Mononuclear cell (primary cell): Measurements from ENCODE around the gene RGS10. TPM values are rescaled to one million over a fixed set of nuclear protein-coding genes. Genes with fewer than 3 reads are reported as not detected.

Experiments used
- H3K27me3 ChIP-seq: 2 replicates; pipeline ENCODE4 v1.6.0; 2011; ENCODE audit warnings: low read length, control low read depth; ENCODE audit not compliant: insufficient read depth
- H3K4me1 ChIP-seq: 2 replicates; pipeline ENCODE4 v1.5.1; 2011; ENCODE audit warnings: mild to moderate bottlenecking, low read length, control low read depth; ENCODE audit not compliant: insufficient read depth
- H3K4me3 ChIP-seq: 2 replicates; pipeline ENCODE4 v1.5.1; 2011; ENCODE audit warnings: mild to moderate bottlenecking, low read length, moderate library complexity
- H3K9me3 ChIP-seq: 2 replicates; pipeline ENCODE4 v1.5.1; 2011; ENCODE audit warnings: low read depth, mild to moderate bottlenecking, control low read depth, low read length
- total RNA-seq: library from RNA; depleted of rRNA; stranded (reverse); fragments of >200 nt; gene quantifications from one replicate; pipeline ENCODE4 v1.2.3, GENCODE V29; 2012

The RGS10 gene
- total RNA-seq, 1 donor: 181 TPM

DNA sequence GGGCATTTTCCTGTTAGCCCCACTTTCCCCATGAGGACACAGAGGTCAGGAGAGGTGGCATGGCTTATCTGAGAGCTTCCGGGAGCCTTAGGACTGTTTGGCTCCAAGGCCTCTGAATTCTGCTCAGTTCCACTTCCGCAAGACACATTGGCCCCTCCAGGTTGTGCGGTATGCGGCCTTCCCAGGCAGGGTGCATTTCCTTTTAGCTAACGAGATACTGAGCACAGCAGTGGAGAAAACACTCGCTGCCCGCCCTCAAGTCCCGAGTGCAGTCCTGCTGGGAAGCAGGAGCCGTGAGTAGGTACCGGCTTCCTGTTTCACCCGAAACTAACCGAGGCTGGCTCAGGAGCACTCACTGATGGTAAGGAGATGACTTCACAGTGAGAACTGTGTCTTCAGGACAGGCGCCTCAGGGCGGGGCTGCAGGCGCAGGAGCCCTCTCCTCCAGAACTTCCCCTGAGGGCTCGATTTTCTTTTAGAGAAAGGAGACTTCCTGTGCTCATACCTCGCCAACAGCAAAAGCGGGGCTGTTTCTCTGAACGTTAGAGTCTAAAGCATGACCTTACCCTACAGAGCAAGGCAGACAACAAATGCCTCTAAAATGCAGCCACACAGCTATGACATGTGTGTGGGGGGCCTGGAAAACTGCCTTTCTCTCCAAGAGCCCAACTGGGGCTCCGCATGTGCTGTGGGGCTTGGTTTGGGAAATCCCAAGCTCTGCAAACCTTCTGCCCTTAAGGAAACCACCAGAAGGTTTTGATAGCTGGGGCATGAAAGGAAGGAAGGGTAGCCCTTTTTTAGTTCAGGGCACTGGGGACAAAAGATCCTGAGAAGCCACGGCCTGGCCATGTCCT lies 25.9 kb downstream of the RGS10 start:
- Histone ChIP-seq H3K9me3 (no peaks in the 10 kb centered on the region), H3K4me1 (peaks cover 36% of the 10 kb centered on the region), H3K27me3 (no peaks in the 10 kb centered on the region), H3K4me3 (no peak overlapping the region)

DNA sequence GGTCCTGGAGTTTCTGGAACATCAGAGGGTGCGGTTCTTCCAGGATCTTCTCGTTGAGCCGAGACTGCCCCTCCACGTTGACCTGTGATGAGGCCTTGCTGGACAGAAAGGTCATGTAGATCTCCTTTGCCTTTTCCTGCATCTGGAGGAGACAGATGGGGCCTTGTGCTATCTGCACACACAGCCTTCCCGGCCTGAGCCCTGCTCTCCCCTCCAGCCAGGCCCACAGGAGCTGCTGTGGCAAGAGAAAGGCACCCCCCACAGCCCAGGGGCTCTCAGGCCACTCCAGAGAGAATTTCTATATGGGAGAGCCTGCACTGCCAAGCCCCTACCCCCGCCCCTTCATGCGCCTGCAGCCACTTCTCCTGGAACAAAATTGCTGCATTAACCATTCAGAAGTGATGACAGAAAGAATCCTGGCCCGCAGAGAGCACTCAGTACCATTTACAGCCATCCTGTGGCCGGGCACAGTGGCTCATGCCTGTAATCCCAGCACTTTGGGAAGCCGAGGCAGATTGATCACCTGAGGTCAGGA lies 26.9 kb downstream of the RGS10 start:
- H3K9me3 ChIP-seq: no peaks in the 10 kb centered on the region
- peaks cover 36% of the 10 kb centered on the region for H3K4me1 ChIP-seq
- no peaks in the 10 kb centered on the region for H3K27me3 ChIP-seq
- no peak overlapping the region for H3K4me3 ChIP-seq

DNA sequence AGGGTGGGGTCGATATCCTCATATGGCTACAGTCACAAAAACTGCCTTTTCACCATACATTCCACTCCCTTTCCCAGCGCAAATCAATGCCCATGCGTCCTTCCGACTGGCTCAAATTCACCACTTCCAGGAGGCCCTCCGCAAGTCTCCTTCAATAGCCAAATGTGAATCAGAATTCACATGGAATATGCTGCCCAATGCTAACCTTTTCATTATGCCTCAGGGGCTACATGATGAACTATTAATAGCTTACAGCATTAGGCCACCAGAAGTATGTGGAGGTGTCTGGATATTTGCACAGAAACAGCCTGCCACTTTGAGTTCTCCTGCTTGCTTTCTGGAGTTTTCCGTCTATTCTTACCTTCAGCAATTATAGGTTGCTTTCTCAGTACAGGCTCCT lies 27.7 kb downstream of the RGS10 start:
- no peak overlapping the region for H3K4me3 ChIP-seq
- H3K9me3 ChIP-seq: no peaks in the 10 kb centered on the region
- H3K27me3 ChIP-seq: no peaks in the 10 kb centered on the region
- peaks cover 36% of the 10 kb centered on the region for H3K4me1 ChIP-seq

DNA sequence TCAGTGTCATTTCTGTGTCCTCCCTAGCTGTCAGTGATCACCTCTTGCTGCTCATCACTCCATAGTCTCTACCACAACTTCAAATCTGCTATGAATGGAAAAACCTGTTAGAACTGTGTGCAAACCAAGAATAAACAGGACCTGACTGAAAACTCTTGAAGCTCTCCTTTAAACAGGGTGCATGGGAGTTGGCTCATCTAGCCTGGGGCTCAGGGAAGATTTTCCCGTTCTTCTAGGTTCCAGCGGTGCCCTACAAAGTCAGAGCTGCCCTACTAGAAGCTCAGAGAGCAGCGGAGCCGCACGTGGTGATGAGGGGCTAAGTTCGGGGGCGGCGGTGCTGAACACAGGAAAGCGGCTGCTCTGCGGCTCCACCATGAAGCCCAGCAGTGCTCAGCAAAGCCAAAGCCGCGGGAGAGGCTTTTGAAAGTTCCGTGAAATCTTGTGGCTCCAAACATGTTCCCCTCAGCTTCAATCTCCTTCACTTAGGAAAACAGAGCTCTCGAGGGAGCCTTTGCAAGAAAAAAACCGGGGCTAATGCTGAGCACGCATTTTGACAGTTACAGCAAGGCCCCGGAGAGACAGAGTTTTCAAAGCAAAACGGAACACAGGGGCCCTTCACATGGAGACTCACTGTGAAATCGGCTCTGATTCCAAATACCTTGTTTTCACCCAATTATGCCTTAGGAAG lies 30.5 kb downstream of the RGS10 start:
- H3K9me3 ChIP-seq: no peaks in the 10 kb centered on the region
- peaks cover 16% of the 10 kb centered on the region for H3K4me1 ChIP-seq
- H3K4me3 ChIP-seq: no peak overlapping the region
- no peaks in the 10 kb centered on the region for H3K27me3 ChIP-seq

DNA sequence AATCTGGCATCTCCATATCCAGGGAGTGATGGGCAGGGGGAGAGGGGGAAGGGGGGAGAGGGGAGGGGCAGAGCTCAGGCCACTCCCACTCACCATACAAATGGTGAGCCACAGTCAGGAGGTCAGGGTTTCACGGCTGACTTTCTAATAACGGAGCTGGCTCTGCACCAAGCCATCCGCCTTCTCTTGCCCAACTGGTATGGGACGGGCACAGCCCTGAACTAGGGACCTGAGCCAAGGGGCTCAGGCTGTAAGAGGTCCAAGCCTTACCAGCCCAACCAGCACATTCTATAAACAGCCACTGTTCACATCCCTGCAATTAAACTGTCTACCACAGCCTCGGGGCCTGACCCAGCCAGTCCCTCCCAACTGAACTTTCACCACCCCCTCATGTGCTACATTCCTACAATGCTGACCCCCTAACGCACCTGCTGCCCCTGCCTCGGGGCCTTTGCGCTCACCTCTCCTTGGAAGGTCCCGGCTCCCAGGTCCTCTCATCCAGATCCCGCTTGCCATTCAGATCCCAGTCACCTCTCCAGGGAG lies 32.5 kb downstream of the RGS10 start:
- H3K4me1 ChIP-seq: peaks cover 11% of the 10 kb centered on the region
- no peaks in the 10 kb centered on the region for H3K27me3 ChIP-seq
- no peaks in the 10 kb centered on the region for H3K9me3 ChIP-seq
- H3K4me3 ChIP-seq: no peak overlapping the region

DNA sequence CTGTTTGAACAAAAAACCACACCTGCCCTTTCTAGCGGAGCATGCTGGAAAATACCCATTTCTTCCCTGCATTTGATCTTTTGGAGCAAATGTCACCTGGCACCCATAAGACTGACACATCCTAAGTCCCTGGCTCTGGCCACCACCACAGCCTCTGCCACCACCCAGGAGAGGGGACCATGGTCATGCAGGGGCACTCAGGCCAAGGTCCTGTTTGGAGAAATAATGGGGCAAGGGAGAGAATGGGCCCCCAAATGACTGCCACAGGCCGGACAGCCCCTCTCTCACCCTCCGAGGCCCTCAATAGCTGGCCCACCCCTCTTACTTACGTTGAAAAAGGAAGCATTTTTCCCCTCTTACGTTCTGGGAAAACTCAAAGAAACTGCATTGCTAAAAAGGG lies 35.4 kb downstream of the RGS10 start:
- H3K27me3 ChIP-seq: no peaks in the 10 kb centered on the region
- H3K4me3 ChIP-seq: no peak overlapping the region
- no peaks in the 10 kb centered on the region for H3K9me3 ChIP-seq
- peaks cover 31% of the 10 kb centered on the region for H3K4me1 ChIP-seq

DNA sequence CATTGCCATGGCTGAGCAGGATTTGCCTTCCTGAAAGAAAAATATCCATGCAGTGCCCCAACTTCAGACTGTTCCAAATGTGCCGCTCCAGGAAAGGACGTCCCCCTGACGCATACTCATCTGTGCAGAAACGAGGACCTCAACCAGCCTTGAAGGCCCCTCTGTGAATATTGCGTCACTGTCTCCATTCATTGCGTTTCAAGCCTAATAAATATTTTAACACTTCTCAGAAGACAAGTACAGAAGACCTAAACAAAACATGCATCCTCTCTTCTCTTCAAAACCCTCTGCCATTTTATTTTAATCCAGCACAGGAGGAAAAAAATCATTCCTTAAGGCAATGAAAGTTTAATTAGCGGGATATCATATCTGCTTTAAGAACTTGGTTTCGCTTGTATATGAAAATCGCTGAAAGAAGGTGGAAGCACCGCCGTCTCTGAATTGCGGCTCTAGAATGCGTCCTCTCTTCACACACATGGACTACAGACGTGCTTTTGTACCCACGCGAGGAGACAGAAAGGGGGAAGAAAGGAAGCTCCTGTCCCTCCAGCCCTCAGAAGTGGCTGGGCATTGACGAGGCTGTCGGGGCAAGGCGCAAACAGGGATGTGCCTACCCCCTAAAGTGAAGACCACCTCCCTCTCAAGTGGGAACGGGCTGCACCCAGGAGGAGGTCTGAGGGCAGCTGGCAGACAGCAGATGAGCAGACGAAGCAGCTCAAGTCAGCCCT lies 36.8 kb downstream of the RGS10 start:
- no peaks in the 10 kb centered on the region for H3K9me3 ChIP-seq
- no peaks in the 10 kb centered on the region for H3K27me3 ChIP-seq
- H3K4me3 ChIP-seq: no peak overlapping the region
- peaks cover 44% of the 10 kb centered on the region for H3K4me1 ChIP-seq

DNA sequence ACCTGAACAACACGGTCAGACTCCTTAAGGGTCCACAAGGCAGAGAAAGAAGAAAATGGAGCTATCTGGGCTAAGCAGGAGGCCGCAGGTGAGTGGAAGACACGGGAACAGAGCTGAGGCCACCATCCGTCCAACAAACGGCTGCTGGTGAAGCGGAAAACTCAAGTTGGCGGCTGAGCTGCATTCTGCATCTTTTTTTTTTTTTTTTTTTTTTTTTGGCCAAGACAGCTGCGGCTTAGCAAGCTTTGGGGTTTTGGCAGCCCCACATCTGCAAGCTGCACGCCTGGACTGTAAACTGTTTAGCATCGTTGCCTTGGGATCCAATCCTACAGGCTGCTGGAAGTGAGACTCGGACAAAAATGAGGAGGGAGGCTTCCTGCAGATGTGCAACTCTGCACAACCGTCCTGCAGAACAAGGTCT lies 37.4 kb downstream of the RGS10 start:
- Histone ChIP-seq H3K27me3 (no peaks in the 10 kb centered on the region), H3K4me3 (no peak overlapping the region), H3K9me3 (no peaks in the 10 kb centered on the region), H3K4me1 (peaks cover 46% of the 10 kb centered on the region)

DNA sequence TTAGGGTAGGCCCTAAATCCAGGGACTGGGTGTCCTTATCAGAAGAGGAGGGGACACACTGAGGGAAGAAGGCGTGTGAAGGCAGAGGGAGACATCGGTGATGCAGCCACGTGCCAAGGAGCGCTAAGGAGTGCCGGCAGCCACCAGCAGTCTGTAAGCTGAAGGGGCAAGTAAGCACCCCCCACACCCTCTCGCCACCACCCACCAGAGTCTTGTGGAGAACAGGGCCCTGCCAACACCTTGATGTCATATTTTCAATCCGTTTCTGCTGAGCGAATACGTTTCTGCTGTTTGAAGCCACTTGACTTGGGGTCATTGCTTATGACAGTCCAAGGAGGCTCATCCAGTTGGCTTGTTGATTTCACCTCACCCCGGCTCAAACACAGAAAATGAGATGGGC lies 37.9 kb downstream of the RGS10 start:
- H3K4me1 ChIP-seq: peaks cover 46% of the 10 kb centered on the region
- H3K9me3 ChIP-seq: no peaks in the 10 kb centered on the region
- H3K4me3 ChIP-seq: no peak overlapping the region
- H3K27me3 ChIP-seq: no peaks in the 10 kb centered on the region

DNA sequence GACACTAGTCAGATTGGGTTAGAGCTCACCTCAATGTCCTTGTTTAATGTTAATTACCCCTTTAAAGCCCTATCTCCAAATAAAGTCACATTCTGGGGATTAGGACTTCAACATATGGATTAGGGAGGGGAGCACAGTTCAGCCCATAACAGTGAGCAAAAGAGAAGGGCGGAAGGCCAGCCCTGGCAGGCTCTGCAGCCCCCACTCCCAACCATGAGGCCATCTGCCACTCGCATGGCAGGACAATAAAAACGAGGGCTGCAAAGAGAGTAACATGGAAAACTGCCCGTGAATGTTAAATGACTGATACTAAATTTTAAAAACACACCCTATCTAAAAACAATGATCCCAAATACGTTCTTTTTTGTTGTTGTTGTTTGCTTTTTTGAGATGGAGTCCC lies 38.7 kb downstream of the RGS10 start:
- no peak overlapping the region for H3K4me3 ChIP-seq
- no peaks in the 10 kb centered on the region for H3K9me3 ChIP-seq
- H3K4me1 ChIP-seq: peaks cover 51% of the 10 kb centered on the region
- H3K27me3 ChIP-seq: no peaks in the 10 kb centered on the region

DNA sequence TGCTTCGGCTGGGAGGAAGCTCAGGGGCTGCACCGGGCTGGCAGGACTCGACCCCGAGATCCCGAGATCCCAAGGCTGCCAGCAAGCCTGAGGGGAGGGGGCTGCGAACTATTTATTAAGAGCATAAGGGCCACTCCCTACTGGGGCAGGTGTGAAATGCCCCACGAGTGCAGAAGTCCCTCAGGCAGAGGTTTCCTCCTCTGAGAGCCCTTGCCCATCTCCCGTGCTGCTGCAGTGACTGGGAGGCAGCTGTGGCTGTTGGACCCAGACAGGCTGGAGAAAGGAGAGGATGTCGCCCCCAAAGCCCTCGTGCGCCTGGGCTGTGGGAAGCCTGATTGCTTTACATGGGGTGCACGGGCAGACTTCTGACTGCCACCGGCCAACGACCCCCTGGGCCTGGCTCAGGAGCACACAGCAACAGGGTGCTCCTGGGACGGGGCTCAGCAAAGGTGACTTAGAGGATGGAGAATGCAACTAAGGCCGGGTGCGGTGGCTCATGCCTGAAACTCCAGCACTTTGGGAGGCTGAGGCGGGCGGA lies 39.8 kb downstream of the RGS10 start:
- H3K4me1 ChIP-seq: peaks cover 51% of the 10 kb centered on the region
- H3K9me3 ChIP-seq: no peaks in the 10 kb centered on the region
- H3K4me3 ChIP-seq: no peak overlapping the region
- no peaks in the 10 kb centered on the region for H3K27me3 ChIP-seq

DNA sequence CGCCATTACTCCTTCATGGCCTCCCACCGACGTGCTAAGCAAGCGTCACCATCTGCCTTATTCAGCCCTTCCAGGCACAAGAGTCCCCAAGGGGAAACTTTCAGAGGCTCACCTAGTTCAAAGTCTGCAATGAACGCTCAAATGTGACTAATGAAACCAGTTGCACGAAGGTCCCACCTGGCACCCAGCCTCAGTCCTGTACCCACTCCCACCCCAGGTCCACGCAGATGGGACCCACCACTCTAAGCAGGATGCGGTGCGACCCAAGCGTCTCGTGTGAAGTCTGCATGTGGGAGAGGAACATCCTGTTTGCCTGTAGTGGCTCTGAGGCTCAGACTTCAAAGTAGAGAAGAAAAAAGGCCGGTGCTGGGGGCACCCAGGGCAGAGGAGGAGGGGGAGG lies 40.3 kb downstream of the RGS10 start:
- peaks cover 51% of the 10 kb centered on the region for H3K4me1 ChIP-seq
- H3K27me3 ChIP-seq: no peaks in the 10 kb centered on the region
- no peaks in the 10 kb centered on the region for H3K9me3 ChIP-seq
- H3K4me3 ChIP-seq: no peak overlapping the region

DNA sequence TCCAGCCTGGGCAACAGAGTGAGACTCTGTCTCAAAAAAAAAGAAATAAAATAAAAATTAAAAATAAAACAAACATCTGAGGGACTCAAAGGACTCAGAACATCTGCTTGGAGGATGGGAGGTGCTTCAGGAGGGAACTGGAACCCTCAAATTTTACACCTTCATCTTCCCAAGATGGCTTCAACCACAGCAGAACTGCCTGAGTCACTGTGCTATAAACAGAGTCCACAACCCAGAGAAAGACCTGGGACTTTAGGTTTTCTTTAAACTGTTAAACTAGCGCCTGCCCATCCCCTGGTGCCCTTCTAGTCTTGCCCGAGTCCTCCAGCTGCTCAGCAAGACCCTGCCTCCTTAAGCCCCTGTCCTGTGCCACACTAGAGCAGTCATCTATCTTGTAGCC lies 40.8 kb downstream of the RGS10 start:
- Histone ChIP-seq H3K27me3 (no peaks in the 10 kb centered on the region), H3K4me3 (no peak overlapping the region), H3K9me3 (no peaks in the 10 kb centered on the region), H3K4me1 (peaks cover 51% of the 10 kb centered on the region)

DNA sequence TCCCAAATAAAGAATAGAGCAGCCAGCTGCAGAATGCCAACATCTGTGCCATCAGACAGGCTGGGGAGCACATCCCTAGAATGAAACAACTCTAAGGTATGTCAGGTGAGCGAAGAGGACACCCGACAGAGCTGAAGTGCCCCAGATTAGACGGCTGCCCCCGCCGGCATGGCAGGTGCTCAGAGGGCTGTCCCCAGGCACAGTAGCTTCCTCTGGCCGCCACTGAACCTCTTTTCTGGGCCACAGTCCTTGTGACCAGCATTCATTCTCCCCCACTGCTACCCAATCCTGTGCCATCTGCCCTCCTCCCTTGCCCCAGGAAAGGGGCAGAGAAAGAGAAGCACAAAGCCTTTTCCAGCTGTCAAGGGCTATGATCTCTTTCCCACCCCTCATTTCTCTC lies 41.7 kb downstream of the RGS10 start:
- Histone ChIP-seq H3K9me3 (no peaks in the 10 kb centered on the region), H3K4me3 (no peak overlapping the region), H3K27me3 (no peaks in the 10 kb centered on the region), H3K4me1 (peaks cover 46% of the 10 kb centered on the region)
